Astrocyte of the cerebellum (primary cell): ENCODE measurements around the gene IDUA.

Source experiments
- DNase-seq: peaks from one replicate; pipeline ENCODE4 v3.0.0-alpha.2; 2011; ENCODE audit warnings: low read depth
- H3K4me3 ChIP-seq: 2 replicates; pipeline ENCODE4 v1.5.1; 2011; ENCODE audit warnings: mild to moderate bottlenecking, low read depth, low read length, moderate library complexity
- CTCF ChIP-seq: IDR thresholded peaks from 2 replicates; pipeline ENCODE4 v1.5.1; 2012; ENCODE audit warnings: low read length, low read depth, moderate library complexity, mild to moderate bottlenecking; ENCODE audit errors: missing control alignments
- in situ Hi-C: cut with HindIII; loops from 2 replicates; pipeline ENCODE4 v1.10.0; 2017; ENCODE audit warnings: low sequenced_read_pairs

IDUA gene

GRCh38 chr4:1015179-1015578 lies 28.3 kb downstream of the IDUA start:
- H3K4me3 ChIP-seq: peak overlapping the region; percentile 26
- no peak for DNase-seq
- in situ Hi-C loops: no loop called here
- TF ChIP-seq CTCF: peak; percentile 49

- no peak for DNase-seq
- TF ChIP-seq CTCF: no peak
- in situ Hi-C loops: no loop called here
- H3K4me3 ChIP-seq: no peak overlapping the region
These were observed 28.9 kb downstream of the IDUA start for GRCh38 chr4:1015746-1016145.

GRCh38 chr4:1017211-1017610 lies 30.4 kb downstream of the IDUA start:
- no peak for DNase-seq
- no peak overlapping the region for H3K4me3 ChIP-seq
- no peak for TF ChIP-seq CTCF
- in situ Hi-C loops: no loop called here

GRCh38 chr4:1017706-1018105 lies 30.9 kb downstream of the IDUA start:
- in situ Hi-C loops: no loop called here
- H3K4me3 ChIP-seq: no peak overlapping the region
- no peak for DNase-seq
- TF ChIP-seq CTCF: no peak

GRCh38 chr4:1018147-1019020 lies 31.5 kb downstream of the IDUA start:
- H3K4me3 ChIP-seq: no peak overlapping the region
- no peak for TF ChIP-seq CTCF
- no peak for DNase-seq
- in situ Hi-C loops: no loop called here

GRCh38 chr4:1019320-1019719 lies 32.5 kb downstream of the IDUA start:
- no peak for DNase-seq
- no peak overlapping the region for H3K4me3 ChIP-seq
- TF ChIP-seq CTCF: no peak
- in situ Hi-C loops: no loop called here
